OCI-LY3 (cell line): ENCODE results near the gene DHDH.

Experiments
- H2AFZ ChIP-seq: fragments of 200-600, 300-600 bp; shearing (Covaris generic); 2 replicates; pipeline ENCODE4 v1.6.0; 2014; ENCODE audit warnings: antibody characterized with exemption, low read depth, low read length
- H3K27ac ChIP-seq: fragments of 200-600, 300-600 bp; sonication (generic); 2 replicates; pipeline ENCODE4 v1.5.1; 2014; ENCODE audit warnings: mild to moderate bottlenecking, low read length, moderate library complexity, mixed read lengths
- H3K27me3 ChIP-seq: fragments of 200-600, 300-600 bp; sonication (generic); 2 replicates; pipeline ENCODE4 v1.6.1; 2014; ENCODE audit warnings: low read depth, low read length, mixed read lengths
- H3K36me3 ChIP-seq: fragments of 200-600, 300-600 bp; sonication (generic); replicated peaks from 2 replicates; pipeline ENCODE3; 2014; ENCODE audit warnings: low read depth, low read length, mixed read lengths
- H3K4me1 ChIP-seq: fragments of 300-600, 200-600 bp; sonication (generic); 2 replicates; pipeline ENCODE4 v1.6.1; 2014; ENCODE audit warnings: low read length, mixed read lengths
- H3K4me2 ChIP-seq: fragments of 200-600, 300-600 bp; sonication (generic); 2 replicates; pipeline ENCODE4 v1.6.1; 2014; ENCODE audit warnings: low read length, mixed read lengths
- H3K4me3 ChIP-seq: fragments of 300-600, 200-600 bp; sonication (generic); 2 replicates; pipeline ENCODE4 v1.5.1; 2014; ENCODE audit warnings: antibody characterized with exemption, mild to moderate bottlenecking, low read length, moderate library complexity
- H3K79me2 ChIP-seq: fragments of 300-600, 200-600 bp; shearing (Covaris generic); 2 replicates; pipeline ENCODE4 v1.6.1; 2014; ENCODE audit warnings: mild to moderate bottlenecking, low read length, mixed read lengths
- H3K9ac ChIP-seq: fragments of 300-600, 200-600 bp; shearing (Covaris generic); 2 replicates; pipeline ENCODE4 v1.6.0; 2014; ENCODE audit warnings: mild to moderate bottlenecking, low read length, moderate library complexity
- H3K9me3 ChIP-seq: fragments of 200-600, 300-600 bp; shearing (Covaris generic); 2 replicates; pipeline ENCODE4 v1.6.1; 2014; ENCODE audit warnings: low read length, mixed read lengths; ENCODE audit not compliant: insufficient read depth
- H4K20me1 ChIP-seq: fragments of 200-600, 300-600 bp; sonication (generic); 2 replicates; pipeline ENCODE4 v1.6.1; 2016; ENCODE audit warnings: low read length, mixed read lengths; ENCODE audit not compliant: insufficient read depth
- CTCF ChIP-seq: fragments of 200-600, 300-600 bp; sonication (generic); IDR thresholded peaks from 2 replicates; pipeline ENCODE4 v1.5.1; 2014; ENCODE audit warnings: antibody characterized with exemption, low read length, low read depth
- EZH2phosphoT487 ChIP-seq: fragments of 200-600 bp; shearing (Covaris generic); IDR thresholded peaks from 2 replicates; pipeline ENCODE4 v1.6.1; 2018; ENCODE audit warnings: antibody characterized with exemption, mixed run types, low read depth

Gene DHDH

GRCh38 chr19:48963371-48964204, 30.1 kb downstream of the DHDH start:
- TF ChIP-seq CTCF (no peak), EZH2phosphoT487 (no peak)
- Histone ChIP-seq H3K4me1 (peaks cover 56% of the 10 kb centered on the region), H4K20me1 (peaks cover 21% of the 10 kb centered on the region), H3K4me2 (peak overlapping the region; percentile 98), H3K27me3 (no peaks in the 10 kb centered on the region), H3K9me3 (no peaks in the 10 kb centered on the region), H3K4me3 (peak overlapping the region; percentile 76), H3K79me2 (peaks cover 34% of the 10 kb centered on the region), H3K27ac (peak overlapping the region; percentile 96), H3K36me3 (peaks cover 27% of the 10 kb centered on the region), H3K9ac (peak overlapping the region; percentile 97), H2AFZ (no peak overlapping the region)

GRCh38 chr19:48964205-48965039, 30.9 kb downstream of the DHDH start:
- Histone ChIP-seq H2AFZ (no peak overlapping the region), H3K9me3 (no peaks in the 10 kb centered on the region), H4K20me1 (peaks cover 21% of the 10 kb centered on the region), H3K79me2 (peaks cover 34% of the 10 kb centered on the region), H3K27me3 (no peaks in the 10 kb centered on the region), H3K9ac (peak overlapping the region; percentile 97), H3K4me3 (peak overlapping the region; percentile 76), H3K27ac (peak overlapping the region; percentile 96), H3K4me2 (peak overlapping the region; percentile 98), H3K36me3 (peaks cover 35% of the 10 kb centered on the region), H3K4me1 (peaks cover 56% of the 10 kb centered on the region)
- TF ChIP-seq CTCF (no peak), EZH2phosphoT487 (no peak)

- peak within 1 kb of the TSS; percentile 97 for H3K9ac ChIP-seq
- peaks cover 61% of the 10 kb centered on the region for H3K4me1 ChIP-seq
- H3K4me3 ChIP-seq, result peak within 1 kb of the TSS; percentile 91
- no peaks in the 10 kb centered on the region for H3K27me3 ChIP-seq
- H3K36me3 ChIP-seq, result peaks cover 41% of the 10 kb centered on the region
- no peak for TF ChIP-seq EZH2phosphoT487
- no peak for TF ChIP-seq CTCF
- H3K4me2 ChIP-seq, result peak within 1 kb of the TSS; percentile 98
- no peaks in the 10 kb centered on the region for H3K9me3 ChIP-seq
- no peak within 1 kb of the TSS for H2AFZ ChIP-seq
- H3K79me2 ChIP-seq, result peaks cover 34% of the 10 kb centered on the region
- H3K27ac ChIP-seq, result peak within 1 kb of the TSS; percentile 96
- peaks cover 21% of the 10 kb centered on the region for H4K20me1 ChIP-seq
These were observed 31.7 kb downstream of the DHDH start, which contains the start of gene FTL for GRCh38 chr19:48965040-48965805. FTL (plus strand) TSS chr19:48965309; CDS start chr19:48965508, 199 bp downstream.
